ENCODE measurements around the gene STK11IP.

The STK11IP gene

DNA sequence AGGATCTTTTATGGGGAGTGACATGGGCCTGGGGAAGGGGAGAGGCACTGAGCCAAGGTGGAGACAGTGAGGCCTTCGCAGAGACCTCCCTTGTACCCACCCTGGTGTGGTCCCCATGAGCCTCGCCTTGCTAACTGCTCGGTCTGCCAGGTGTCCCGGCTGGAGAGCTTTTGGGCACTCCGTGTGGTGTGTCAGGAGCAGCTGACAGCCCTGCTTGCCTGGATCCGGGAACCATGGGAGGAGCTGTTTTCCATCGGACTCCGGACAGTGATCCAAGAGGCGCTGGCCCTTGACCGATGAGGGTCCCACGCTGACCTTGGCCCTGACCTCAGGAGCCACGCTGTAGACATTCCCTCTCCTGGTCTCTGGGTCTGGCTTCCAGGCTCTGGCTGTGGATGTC lies 18.2 kb downstream of the STK11IP start:
- no peak for DNase-seq (ENCODE audit: low spot score)
- TF ChIP-seq, protein P1, sequence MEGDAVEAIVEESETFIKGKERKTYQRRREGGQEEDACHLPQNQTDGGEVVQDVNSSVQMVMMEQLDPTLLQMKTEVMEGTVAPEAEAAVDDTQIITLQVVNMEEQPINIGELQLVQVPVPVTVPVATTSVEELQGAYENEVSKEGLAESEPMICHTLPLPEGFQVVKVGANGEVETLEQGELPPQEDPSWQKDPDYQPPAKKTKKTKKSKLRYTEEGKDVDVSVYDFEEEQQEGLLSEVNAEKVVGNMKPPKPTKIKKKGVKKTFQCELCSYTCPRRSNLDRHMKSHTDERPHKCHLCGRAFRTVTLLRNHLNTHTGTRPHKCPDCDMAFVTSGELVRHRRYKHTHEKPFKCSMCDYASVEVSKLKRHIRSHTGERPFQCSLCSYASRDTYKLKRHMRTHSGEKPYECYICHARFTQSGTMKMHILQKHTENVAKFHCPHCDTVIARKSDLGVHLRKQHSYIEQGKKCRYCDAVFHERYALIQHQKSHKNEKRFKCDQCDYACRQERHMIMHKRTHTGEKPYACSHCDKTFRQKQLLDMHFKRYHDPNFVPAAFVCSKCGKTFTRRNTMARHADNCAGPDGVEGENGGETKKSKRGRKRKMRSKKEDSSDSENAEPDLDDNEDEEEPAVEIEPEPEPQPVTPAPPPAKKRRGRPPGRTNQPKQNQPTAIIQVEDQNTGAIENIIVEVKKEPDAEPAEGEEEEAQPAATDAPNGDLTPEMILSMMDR (IDR thresholded peaks at IDR 0.05; ENCODE audit: extremely low read depth, missing control alignments) = no peak

DNA sequence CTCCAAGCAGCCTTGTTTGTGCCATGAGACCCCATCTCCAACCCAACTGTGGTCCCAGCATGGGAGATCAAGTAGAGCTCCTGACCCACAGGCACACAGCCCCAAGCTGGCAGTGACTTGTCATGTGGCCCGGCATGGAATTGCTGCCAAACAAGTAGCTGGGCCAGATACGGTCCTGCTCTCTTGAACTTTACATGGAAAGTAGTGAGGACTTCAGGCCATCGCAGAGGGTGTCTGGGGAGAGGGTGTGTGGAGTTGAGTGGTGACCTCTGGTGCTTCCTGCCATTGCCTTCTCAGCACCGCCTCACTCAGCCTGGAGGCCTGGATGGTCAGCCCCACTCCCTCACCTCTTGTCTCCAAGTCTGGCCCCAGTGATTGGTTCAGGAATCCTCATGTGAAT lies 18.9 kb downstream of the STK11IP start:
- TF ChIP-seq, protein P1 (IDR thresholded peaks at IDR 0.05; ENCODE audit: extremely low read depth, missing control alignments) = no peak
- DNase-seq (ENCODE audit: low spot score) = no peak

GRCh38 chr2:219618733-219619122 lies 21.1 kb downstream of the STK11IP start:
- no peak for DNase-seq (ENCODE audit: low spot score)
- TF ChIP-seq, protein P1 (IDR thresholded peaks at IDR 0.05; ENCODE audit: extremely low read depth, missing control alignments) = no peak

DNA sequence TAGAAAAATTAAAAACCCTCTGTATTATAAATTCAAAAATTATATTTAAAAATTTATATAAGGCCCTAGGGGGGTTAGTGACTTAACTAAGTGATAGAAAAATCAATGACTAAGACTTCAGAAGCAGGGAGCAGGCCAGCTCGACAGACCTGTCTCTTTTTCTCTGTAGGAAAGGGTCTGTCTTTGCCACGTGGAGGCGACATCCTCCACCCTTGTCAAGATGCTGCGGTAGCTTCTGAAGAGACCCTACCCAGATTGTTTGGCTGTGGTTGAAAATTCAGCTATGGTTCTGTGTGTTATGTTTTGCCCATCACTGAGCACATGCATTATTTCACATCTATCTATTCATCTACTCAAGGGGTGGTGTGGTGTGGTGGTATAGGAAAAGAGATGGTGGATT lies 21.6 kb downstream of the STK11IP start:
- no peak for DNase-seq (ENCODE audit: low spot score)
- TF ChIP-seq, protein P1 (IDR thresholded peaks at IDR 0.05; ENCODE audit: extremely low read depth, missing control alignments) = no peak

- no peak for DNase-seq (ENCODE audit: low spot score)
- TF ChIP-seq, protein P1 (IDR thresholded peaks at IDR 0.05; ENCODE audit: extremely low read depth, missing control alignments) = no peak
Measured at GRCh38 chr2:219620546-219620945, 22.9 kb downstream of the STK11IP start.

DNA sequence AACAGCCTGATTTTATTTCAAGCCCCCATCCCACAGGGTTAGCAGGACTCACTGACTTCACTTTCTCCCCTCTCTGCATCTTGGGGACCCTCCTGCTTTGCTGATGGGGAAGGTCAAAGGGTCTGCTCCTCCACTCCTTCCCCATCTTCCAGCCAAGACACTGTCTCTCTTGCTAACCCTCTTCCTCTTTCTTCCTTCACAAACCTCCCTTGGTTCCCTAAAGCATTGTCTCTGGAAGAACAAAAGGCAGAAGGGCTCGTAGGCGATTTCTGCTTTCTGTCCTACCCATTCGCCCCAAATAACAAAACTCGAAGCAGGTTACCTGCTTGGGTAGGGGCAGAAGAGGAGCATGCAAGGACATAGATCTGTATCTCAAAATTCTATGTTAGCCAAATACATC lies 24.3 kb downstream of the STK11IP start:
- DNase-seq (ENCODE audit: low spot score) = no peak
- TF ChIP-seq, protein P1 (IDR thresholded peaks at IDR 0.05; ENCODE audit: extremely low read depth, missing control alignments) = no peak

GRCh38 chr2:219622472-219622871 lies 24.8 kb downstream of the STK11IP start:
- no peak for DNase-seq (ENCODE audit: low spot score)
- TF ChIP-seq, protein P1 (IDR thresholded peaks at IDR 0.05; ENCODE audit: extremely low read depth, missing control alignments) = no peak

All from GM20000 (cell line).